OCI-LY7 (cell line): Measurements from ENCODE around the gene ROBO1. TPM values are rescaled to one million over a fixed set of nuclear protein-coding genes. Genes with fewer than 3 reads are reported as not detected.
A peak's percentile ranks its signal among the peaks of the same experiment; 100 is the strongest.

ENCODE experiments used
- BruUV-seq: library from RNA; stranded (reverse); fragments of 400-500 nt; replicated peaks from 2 replicates; lab custom pipeline; 2021; lab: Mats Ljungman, UMichigan
- CTCF ChIA-PET: fragments of 300-600 bp; sonication (Branson Sonifier 250); formaldehyde crosslinking; loops from one replicate; lab custom pipeline; 2022; ENCODE audit warnings: antibody characterized with exemption; ENCODE audit not compliant: unreplicated experiment; lab: Charles Lee
- POLR2A ChIA-PET: fragments of 300-600 bp; sonication (Branson Sonifier 250); formaldehyde crosslinking; loops from one replicate; lab custom pipeline; 2022; ENCODE audit warnings: antibody characterized with exemption; lab: Charles Lee
- DNase-seq: peaks from one replicate; pipeline ENCODE4 v3.0.0-alpha.2; 2015; ENCODE audit warnings: low spot score
- H2AFZ ChIP-seq: fragments of 200-600 bp; sonication (generic), shearing (Covaris generic); 2 replicates; pipeline ENCODE4 v1.6.1; 2014; ENCODE audit warnings: mild to moderate bottlenecking, antibody characterized with exemption, low read length, moderate library complexity
- H3K27ac ChIP-seq: fragments of 200-600 bp; sonication (generic); 2 replicates; pipeline ENCODE4 v1.5.1; 2014; ENCODE audit warnings: mixed run types, low read depth, mild to moderate bottlenecking, moderate library complexity, low read length, inconsistent platforms; ENCODE audit not compliant: poor library complexity, severe bottlenecking
- H3K36me3 ChIP-seq: fragments of 200-600 bp; sonication (generic); 2 replicates; pipeline ENCODE4 v1.6.1; 2014; ENCODE audit warnings: mild to moderate bottlenecking, antibody characterized with exemption, low read length, moderate library complexity, mixed read lengths; ENCODE audit not compliant: insufficient read depth
- H3K4me1 ChIP-seq: fragments of 200-600 bp; sonication (generic); 2 replicates; pipeline ENCODE4 v1.5.1; 2014; ENCODE audit warnings: mild to moderate bottlenecking, low read length; ENCODE audit not compliant: insufficient read depth, poor library complexity, severe bottlenecking
- H3K4me2 ChIP-seq: fragments of 200-600 bp; sonication (generic); 2 replicates; pipeline ENCODE4 v1.6.1; 2014; ENCODE audit warnings: mild to moderate bottlenecking, low read length
- H3K4me3 ChIP-seq: fragments of 200-600 bp; sonication (generic); 2 replicates; pipeline ENCODE4 v1.5.1; 2014; ENCODE audit warnings: mild to moderate bottlenecking, low read depth, low read length; ENCODE audit not compliant: poor library complexity, severe bottlenecking
- H3K79me2 ChIP-seq: fragments of 200-600 bp; sonication (generic); 2 replicates; pipeline ENCODE4 v1.6.1; 2016; ENCODE audit warnings: low read depth, mild to moderate bottlenecking, low read length, moderate library complexity, mixed read lengths; ENCODE audit not compliant: insufficient read depth
- H3K9me2 ChIP-seq: fragments of 200-600 bp; sonication (generic); 2 replicates; pipeline ENCODE4 v1.6.1; 2016; ENCODE audit warnings: mild to moderate bottlenecking, low read length, mixed read lengths; ENCODE audit not compliant: insufficient read depth
- H3K9me3 ChIP-seq: fragments of 200-600 bp; sonication (generic); 2 replicates; pipeline ENCODE4 v1.6.1; 2014; ENCODE audit warnings: mild to moderate bottlenecking, mixed run types, low read length, mixed read lengths
- H4K20me1 ChIP-seq: fragments of 200-600 bp; sonication (generic); 2 replicates; pipeline ENCODE4 v1.6.1; 2014; ENCODE audit warnings: mild to moderate bottlenecking, antibody characterized with exemption, low read length, moderate library complexity, mixed read lengths; ENCODE audit not compliant: insufficient read depth
- EZH2phosphoT487 ChIP-seq: fragments of 200-600 bp; sonication (generic); IDR thresholded peaks from 2 replicates; pipeline ENCODE4 v1.6.1; 2018; ENCODE audit warnings: low read depth, borderline replicate concordance, mild to moderate bottlenecking, mixed run types, antibody characterized with exemption, low read length, moderate library complexity, mixed read lengths
- intact Hi-C: fragments of 100-400 bp; cut with micrococcal nuclease; formaldehyde crosslinking; loops from one replicate; pipeline ENCODE4 v1.10.0; 2022; ENCODE audit not compliant: unreplicated experiment
- total RNA-seq, 2 experiments: library from RNA; depleted of rRNA in 1 of 2; stranded (reverse); fragments of >200 nt in 1 of 2; shearing (Covaris generic) in 1 of 2; gene quantifications; 2 replicates each; pipeline ENCODE4 v1.2.3, GENCODE V29; 2014 to 2022
- TF ChIP-seq, protein P1 (sequence below): fragments of 200-600 bp; sonication (generic); conservative IDR thresholded peaks from 2 replicates; pipeline ENCODE4 v1.5.1; 2014; ENCODE audit warnings: mild to moderate bottlenecking, antibody characterized with exemption, low read length, moderate library complexity, mixed read lengths

Gene ROBO1
- total RNA-seq, 2 experiments from 2014 or later, result not detected

- TF ChIP-seq EZH2phosphoT487, result no peak
- TF ChIP-seq, protein P1, sequence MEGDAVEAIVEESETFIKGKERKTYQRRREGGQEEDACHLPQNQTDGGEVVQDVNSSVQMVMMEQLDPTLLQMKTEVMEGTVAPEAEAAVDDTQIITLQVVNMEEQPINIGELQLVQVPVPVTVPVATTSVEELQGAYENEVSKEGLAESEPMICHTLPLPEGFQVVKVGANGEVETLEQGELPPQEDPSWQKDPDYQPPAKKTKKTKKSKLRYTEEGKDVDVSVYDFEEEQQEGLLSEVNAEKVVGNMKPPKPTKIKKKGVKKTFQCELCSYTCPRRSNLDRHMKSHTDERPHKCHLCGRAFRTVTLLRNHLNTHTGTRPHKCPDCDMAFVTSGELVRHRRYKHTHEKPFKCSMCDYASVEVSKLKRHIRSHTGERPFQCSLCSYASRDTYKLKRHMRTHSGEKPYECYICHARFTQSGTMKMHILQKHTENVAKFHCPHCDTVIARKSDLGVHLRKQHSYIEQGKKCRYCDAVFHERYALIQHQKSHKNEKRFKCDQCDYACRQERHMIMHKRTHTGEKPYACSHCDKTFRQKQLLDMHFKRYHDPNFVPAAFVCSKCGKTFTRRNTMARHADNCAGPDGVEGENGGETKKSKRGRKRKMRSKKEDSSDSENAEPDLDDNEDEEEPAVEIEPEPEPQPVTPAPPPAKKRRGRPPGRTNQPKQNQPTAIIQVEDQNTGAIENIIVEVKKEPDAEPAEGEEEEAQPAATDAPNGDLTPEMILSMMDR, result no peak
- Histone ChIP-seq H3K36me3 (no peaks in the 10 kb centered on the region), H2AFZ (no peak overlapping the region), H3K27ac (no peak overlapping the region), H3K9me3 (no peaks in the 10 kb centered on the region), H3K4me3 (no peak overlapping the region), H3K4me1 (no peaks in the 10 kb centered on the region), H4K20me1 (no peaks in the 10 kb centered on the region), H3K79me2 (no peaks in the 10 kb centered on the region), H3K9me2 (no peaks in the 10 kb centered on the region), H3K4me2 (no peak overlapping the region)
- intact Hi-C loops, result no loop called here
- ChIA-PET CTCF (interaction anchor here (0.6 kb wide), 1 partner anchor 28 kb away, joined by 3 read pairs; no protein-coding TSS in a partner anchor), POLR2A (no interaction called here)
- no peak for DNase-seq
- BruUV-seq, result no TSS peak
These were observed 710.0 kb downstream of the ROBO1 start for GRCh38 chr3:79057756-79058155.

DNA sequence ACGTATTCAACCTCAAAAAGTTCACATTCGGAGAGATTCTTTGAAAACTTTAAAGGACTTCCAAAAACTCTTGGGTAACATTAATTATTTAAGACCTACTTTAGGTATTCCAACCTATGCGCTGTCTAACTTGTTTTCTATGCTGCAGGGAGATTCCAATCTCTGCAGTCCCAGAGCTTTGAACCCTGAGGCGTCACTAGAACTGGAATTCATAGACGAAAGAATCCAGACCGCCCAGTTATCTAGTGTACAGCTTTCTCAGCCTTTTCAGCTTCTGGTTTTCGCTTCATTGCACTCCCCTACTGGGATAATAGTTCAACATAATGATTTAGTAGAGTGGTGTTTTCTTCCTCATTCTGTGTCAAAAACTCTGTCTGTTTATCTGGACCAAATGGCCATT is 711.3 kb downstream of the ROBO1 start:
- no peak overlapping the region for H3K27ac ChIP-seq
- no peaks in the 10 kb centered on the region for H4K20me1 ChIP-seq
- TF ChIP-seq EZH2phosphoT487, result no peak
- TF ChIP-seq, protein P1, result no peak
- H3K4me3 ChIP-seq, result no peak overlapping the region
- no peaks in the 10 kb centered on the region for H3K4me1 ChIP-seq
- H2AFZ ChIP-seq, result no peak overlapping the region
- ChIA-PET CTCF (no interaction called here), POLR2A (no interaction called here)
- intact Hi-C loops, result no loop called here
- H3K9me2 ChIP-seq, result no peaks in the 10 kb centered on the region
- H3K4me2 ChIP-seq, result no peak overlapping the region
- no peaks in the 10 kb centered on the region for H3K79me2 ChIP-seq
- no peaks in the 10 kb centered on the region for H3K9me3 ChIP-seq
- no peaks in the 10 kb centered on the region for H3K36me3 ChIP-seq
- BruUV-seq, result no TSS peak
- DNase-seq, result no peak

DNA sequence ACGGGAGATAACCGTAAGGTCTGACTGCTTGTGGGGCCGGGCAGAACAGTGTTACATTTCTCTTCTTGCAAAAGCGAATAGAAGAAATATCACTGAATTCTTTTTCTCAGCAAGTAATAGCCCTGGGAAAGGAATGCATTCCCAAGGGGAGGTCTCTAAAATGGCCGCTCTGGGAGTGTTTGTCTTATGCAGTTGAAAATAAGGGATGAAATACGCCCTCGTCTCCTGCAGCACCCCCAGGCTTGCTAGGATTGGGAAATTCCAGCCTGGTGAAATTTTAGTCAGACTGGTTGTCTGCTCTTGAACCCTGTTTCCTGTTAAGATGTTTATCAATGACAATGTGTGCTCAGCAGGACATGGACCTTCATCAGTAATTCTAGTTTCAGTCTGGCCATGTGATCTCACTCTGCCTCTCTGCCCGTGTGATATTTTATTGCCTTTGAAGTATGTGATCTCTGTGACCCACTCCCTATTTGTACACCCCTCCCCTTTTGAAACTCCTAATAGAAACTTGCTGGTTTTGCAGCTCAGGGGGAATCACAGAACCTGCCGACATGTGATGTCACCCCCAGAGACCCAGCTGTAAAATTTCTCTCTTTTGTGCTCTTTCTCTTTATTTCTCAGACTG is 715.6 kb downstream of the ROBO1 start:
- peak; percentile 21 for DNase-seq
- no peak overlapping the region for H2AFZ ChIP-seq
- no peaks in the 10 kb centered on the region for H3K4me1 ChIP-seq
- ChIA-PET CTCF (no interaction called here), POLR2A (no interaction called here)
- H4K20me1 ChIP-seq, result no peaks in the 10 kb centered on the region
- intact Hi-C loops, result no loop called here
- H3K79me2 ChIP-seq, result no peaks in the 10 kb centered on the region
- H3K4me2 ChIP-seq, result no peak overlapping the region
- no peaks in the 10 kb centered on the region for H3K36me3 ChIP-seq
- no peak overlapping the region for H3K4me3 ChIP-seq
- H3K9me3 ChIP-seq, result no peaks in the 10 kb centered on the region
- no peak overlapping the region for H3K27ac ChIP-seq
- BruUV-seq, result no TSS peak
- H3K9me2 ChIP-seq, result no peaks in the 10 kb centered on the region
- TF ChIP-seq, protein P1, result no peak
- no peak for TF ChIP-seq EZH2phosphoT487
